Hepatocyte (in vitro differentiated cells): ENCODE data around the gene MARCHF3. TPM values are rescaled to one million over a fixed set of nuclear protein-coding genes. Genes with fewer than 3 reads are reported as not detected.
"Not testable (repeated sequence)": the region's sequence is repeated elsewhere in the genome, so short reads cannot be mapped to it uniquely, and the experiment has no call there.

Source experiments
- DNase-seq: peaks from one replicate; pipeline ENCODE4 v3.0.0-alpha.2; 2016; ENCODE audit warnings: low spot score
- H2AFZ ChIP-seq: fragments of 200-600 bp; sonication (generic); 2 replicates; pipeline ENCODE4 v1.6.0; 2016; ENCODE audit warnings: antibody characterized with exemption, mild to moderate bottlenecking
- H3K27ac ChIP-seq: fragments of 200-600 bp; sonication (generic); 2 replicates; pipeline ENCODE4 v1.5.1; 2016; ENCODE audit warnings: mild to moderate bottlenecking
- H3K27me3 ChIP-seq: fragments of 200-600 bp; sonication (generic); 2 replicates; pipeline ENCODE4 v1.6.1; 2016
- H3K36me3 ChIP-seq: fragments of 200-600 bp; sonication (generic); replicated peaks from 2 replicates; pipeline ENCODE4 v1.5.1; 2016; ENCODE audit warnings: low read depth; ENCODE audit not compliant: insufficient read depth
- H3K4me1 ChIP-seq: fragments of 200-600 bp; sonication (generic); 2 replicates; pipeline ENCODE4 v1.5.1; 2016; ENCODE audit warnings: mild to moderate bottlenecking, moderate library complexity; ENCODE audit not compliant: insufficient read depth
- H3K4me2 ChIP-seq: fragments of 200-600 bp; sonication (generic); 2 replicates; pipeline ENCODE4 v1.6.0; 2016
- H3K4me3 ChIP-seq: fragments of 200-600 bp; sonication (generic); 2 replicates; pipeline ENCODE4 v1.5.1; 2016; ENCODE audit warnings: mild to moderate bottlenecking
- H3K79me2 ChIP-seq: fragments of 200-600 bp; sonication (generic); 2 replicates; pipeline ENCODE4 v1.6.0; 2017; ENCODE audit warnings: mild to moderate bottlenecking
- H3K9me2 ChIP-seq: fragments of 200-600 bp; sonication (generic); replicated peaks from 2 replicates; pipeline ENCODE4 v1.6.0; 2017; ENCODE audit warnings: mild to moderate bottlenecking; ENCODE audit not compliant: insufficient read depth
- H3K9me3 ChIP-seq: fragments of 200-600 bp; sonication (generic); 2 replicates; pipeline ENCODE4 v1.5.1; 2016; ENCODE audit warnings: low read depth, mild to moderate bottlenecking
- H4K20me1 ChIP-seq: fragments of 200-600 bp; sonication (generic); 2 replicates; pipeline ENCODE4 v1.6.0; 2016; ENCODE audit warnings: mild to moderate bottlenecking; ENCODE audit not compliant: insufficient read depth, poor library complexity, severe bottlenecking
- EZH2 ChIP-seq: fragments of 200-600 bp; sonication (generic); IDR thresholded peaks from 2 replicates; pipeline ENCODE4 v1.6.1; 2016; ENCODE audit warnings: antibody characterized with exemption, mild to moderate bottlenecking, borderline replicate concordance
- EZH2phosphoT487 ChIP-seq: fragments of 200-600 bp; sonication (generic); IDR thresholded peaks from one replicate; pipeline ENCODE4 v1.6.1; 2018; ENCODE audit warnings: antibody characterized with exemption, mild to moderate bottlenecking, low read depth, moderate library complexity; ENCODE audit not compliant: unreplicated experiment, severe bottlenecking
- WGBS: methylation state at CpG from one replicate; pipeline ENCODE4 v1.1.6; 2016; ENCODE audit warnings: low lambda C conversion rate; ENCODE audit errors: missing lambda C conversion rate; 5-methylcytosine and 5-hydroxymethylcytosine counted together
- polyA plus RNA-seq: library from polyadenylated mRNA; unstranded; fragments of >200 nt; fragmentation: Nextera tagmentation; extraction: Ambion mirVana; gene quantifications from 2 replicates; pipeline ENCODE4 v1.2.1, GENCODE V29; 2016
- total RNA-seq: library from RNA; depleted of rRNA; stranded (reverse); fragments of >200 nt; gene quantifications from 2 replicates; pipeline ENCODE4 v1.2.3, GENCODE V29; 2014
- TF ChIP-seq, protein P1 (sequence below): fragments of 200-600 bp; sonication (generic); IDR thresholded peaks from 2 replicates; pipeline ENCODE4 v1.5.1; 2016; ENCODE audit warnings: antibody characterized with exemption, mild to moderate bottlenecking; ENCODE audit not compliant: poor library complexity

The MARCHF3 gene
- total and polyA plus RNA-seq, 2 experiments from 2014 or later = 9.4 to 20.4 TPM

DNA sequence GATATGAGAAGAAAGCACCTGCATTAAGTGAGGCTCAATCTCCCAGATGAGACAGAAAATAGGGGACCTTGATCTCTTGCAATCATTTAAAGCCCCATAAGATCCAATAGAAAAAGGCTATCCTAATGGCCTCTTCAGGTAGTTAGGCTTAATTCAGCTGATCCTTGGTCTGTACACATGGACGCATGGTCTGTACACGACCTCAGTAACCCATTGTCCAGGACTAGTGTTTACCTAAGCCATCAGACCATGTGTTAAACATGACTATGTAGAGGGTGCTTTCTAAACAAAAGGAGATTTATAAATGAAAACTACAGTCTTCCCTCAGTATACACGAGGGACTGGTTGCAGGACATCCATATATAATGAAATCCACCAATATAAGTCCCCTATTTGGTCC is 7.5 kb downstream of the MARCHF3 start:
- Histone ChIP-seq H3K9me2 (no peaks in the 10 kb centered on the region), H3K9me3 (no peaks in the 10 kb centered on the region), H3K79me2 (no peaks in the 10 kb centered on the region), H3K4me3 (no peak overlapping the region), H3K27me3 (peaks cover 2% of the 10 kb centered on the region), H3K36me3 (no peaks in the 10 kb centered on the region), H4K20me1 (no peaks in the 10 kb centered on the region), H3K4me2 (no peak overlapping the region), H3K27ac (no peak overlapping the region), H3K4me1 (no peaks in the 10 kb centered on the region), H2AFZ (no peak overlapping the region)
- DNase-seq = no peak
- TF ChIP-seq EZH2 = no peak
- no peak for TF ChIP-seq EZH2phosphoT487
- TF ChIP-seq, protein P1, sequence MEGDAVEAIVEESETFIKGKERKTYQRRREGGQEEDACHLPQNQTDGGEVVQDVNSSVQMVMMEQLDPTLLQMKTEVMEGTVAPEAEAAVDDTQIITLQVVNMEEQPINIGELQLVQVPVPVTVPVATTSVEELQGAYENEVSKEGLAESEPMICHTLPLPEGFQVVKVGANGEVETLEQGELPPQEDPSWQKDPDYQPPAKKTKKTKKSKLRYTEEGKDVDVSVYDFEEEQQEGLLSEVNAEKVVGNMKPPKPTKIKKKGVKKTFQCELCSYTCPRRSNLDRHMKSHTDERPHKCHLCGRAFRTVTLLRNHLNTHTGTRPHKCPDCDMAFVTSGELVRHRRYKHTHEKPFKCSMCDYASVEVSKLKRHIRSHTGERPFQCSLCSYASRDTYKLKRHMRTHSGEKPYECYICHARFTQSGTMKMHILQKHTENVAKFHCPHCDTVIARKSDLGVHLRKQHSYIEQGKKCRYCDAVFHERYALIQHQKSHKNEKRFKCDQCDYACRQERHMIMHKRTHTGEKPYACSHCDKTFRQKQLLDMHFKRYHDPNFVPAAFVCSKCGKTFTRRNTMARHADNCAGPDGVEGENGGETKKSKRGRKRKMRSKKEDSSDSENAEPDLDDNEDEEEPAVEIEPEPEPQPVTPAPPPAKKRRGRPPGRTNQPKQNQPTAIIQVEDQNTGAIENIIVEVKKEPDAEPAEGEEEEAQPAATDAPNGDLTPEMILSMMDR = no peak
- 80% methylated on average over 3 of the region's 3 CpGs for WGBS

DNA sequence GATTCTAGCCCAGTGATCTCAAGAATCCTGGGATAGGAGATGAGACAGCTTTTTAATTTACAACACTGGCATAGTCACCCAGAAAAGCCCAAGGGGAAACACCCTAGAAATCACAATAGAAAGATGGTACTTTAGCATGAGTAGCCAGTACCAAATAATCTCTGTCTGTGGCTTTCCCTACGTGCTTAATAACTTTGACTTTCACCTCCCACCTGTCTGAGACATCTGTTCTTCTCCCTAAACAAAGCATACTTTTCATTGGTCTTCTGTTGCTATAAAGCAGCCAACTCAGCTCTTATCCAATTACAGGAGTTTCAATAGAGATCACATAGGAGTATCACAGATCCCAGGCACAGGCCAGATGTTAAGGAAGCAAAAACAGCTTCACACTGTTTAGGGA is 10.4 kb downstream of the MARCHF3 start:
- H3K27ac ChIP-seq = no peak overlapping the region
- no peak overlapping the region for H3K4me2 ChIP-seq
- H3K9me3 ChIP-seq = no peaks in the 10 kb centered on the region
- no peaks in the 10 kb centered on the region for H3K36me3 ChIP-seq
- H3K4me1 ChIP-seq = no peaks in the 10 kb centered on the region
- no peak overlapping the region for H3K4me3 ChIP-seq
- no peak for DNase-seq
- no peak overlapping the region for H2AFZ ChIP-seq
- TF ChIP-seq EZH2 = no peak
- no peaks in the 10 kb centered on the region for H3K9me2 ChIP-seq
- no peaks in the 10 kb centered on the region for H4K20me1 ChIP-seq
- WGBS = 68% methylated on average over 1 of the region's 1 CpG
- H3K27me3 ChIP-seq = no peaks in the 10 kb centered on the region
- no peaks in the 10 kb centered on the region for H3K79me2 ChIP-seq

DNA sequence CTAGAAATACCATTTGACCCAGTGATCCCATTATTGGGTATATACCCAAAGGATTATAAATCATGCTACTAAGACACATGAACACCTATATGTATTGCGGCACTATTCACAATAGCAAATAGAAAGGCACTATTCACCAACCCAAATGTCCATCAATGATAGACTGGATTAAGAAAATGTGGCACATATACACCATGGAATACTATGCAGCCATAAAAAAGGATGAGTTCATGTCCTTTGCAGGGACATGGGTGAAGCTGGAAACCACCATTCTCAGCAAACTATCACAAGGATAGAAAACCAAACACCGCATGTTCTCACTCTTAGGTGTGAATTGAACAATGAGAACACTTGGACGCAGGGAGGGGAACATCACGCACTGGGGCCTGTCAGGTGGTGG is 13.6 kb downstream of the MARCHF3 start:
- not testable (repeated sequence) for H3K27ac ChIP-seq, H3K4me1 ChIP-seq, H2AFZ ChIP-seq, DNase-seq, H3K9me3 ChIP-seq, H3K79me2 ChIP-seq, H3K9me2 ChIP-seq, H3K4me3 ChIP-seq, H3K36me3 ChIP-seq, H3K4me2 ChIP-seq, H4K20me1 ChIP-seq, H3K27me3 ChIP-seq
- WGBS = 89% methylated on average over 4 of the region's 4 CpGs

DNA sequence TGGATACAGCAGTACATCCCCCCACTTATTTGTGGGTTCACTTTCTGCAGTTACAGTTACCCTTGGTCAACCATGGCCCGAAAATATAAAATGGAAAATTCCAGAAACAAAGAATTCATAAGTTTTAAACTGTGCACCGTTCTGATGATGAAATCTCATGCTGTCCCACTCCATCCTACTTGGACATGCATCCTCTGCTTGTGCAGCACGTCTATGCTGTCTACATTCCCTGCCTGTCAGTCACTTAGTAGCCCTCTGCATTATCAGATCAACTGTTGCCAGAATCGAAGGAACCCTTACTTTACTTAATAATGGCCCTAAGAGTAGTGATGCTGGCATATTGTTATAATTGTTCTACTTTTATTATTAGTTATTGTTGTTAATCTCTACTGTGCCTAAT is 14.6 kb downstream of the MARCHF3 start:
- no peaks in the 10 kb centered on the region for H4K20me1 ChIP-seq

More for the DNA sequence above, 14.6 kb downstream of the MARCHF3 start:
- Histone ChIP-seq H3K36me3 (no peaks in the 10 kb centered on the region), H3K27me3 (no peaks in the 10 kb centered on the region), H3K27ac (no peak overlapping the region), H3K4me3 (no peak overlapping the region), H3K4me2 (no peak overlapping the region), H3K79me2 (no peaks in the 10 kb centered on the region), H3K9me2 (no peaks in the 10 kb centered on the region), H3K9me3 (no peaks in the 10 kb centered on the region), H2AFZ (no peak overlapping the region), H3K4me1 (no peaks in the 10 kb centered on the region)
- no peak for DNase-seq
- TF ChIP-seq, protein P1 = no peak
- no peak for TF ChIP-seq EZH2phosphoT487
- TF ChIP-seq EZH2 = no peak
- 78% methylated on average over 4 of the region's 4 CpGs for WGBS
